Upper lobe of left lung (tissue), 6 donors: ENCODE data around the gene TBX4. TPM values are rescaled to one million over a fixed set of nuclear protein-coding genes. Genes with fewer than 3 reads are reported as not detected.
"Not testable (repeated sequence)": the region's sequence is repeated elsewhere in the genome, so short reads cannot be mapped to it uniquely, and the experiment has no call there.

Experiments used
- ATAC-seq, 2 donors: fragments of 200-7000 bp; cut with Tn5 transposase; one replicate each; pipeline ENCODE4 v1.9.1; 2022; ENCODE audit warnings: mild to moderate bottlenecking in 2 of 2, moderate library complexity in 2 of 2; ENCODE audit not compliant: low FRiP score in 2 of 2
- DNase-seq, 2 donors: peaks; one replicate each; pipeline ENCODE4 v3.0.0-alpha.2; 2019 to 2020
- H3K27ac ChIP-seq, 4 donors: fragments of 200-600 bp; sonication (generic); one replicate each; pipeline ENCODE4 v1.5.1; 2016 to 2019
- H3K27me3 ChIP-seq, 4 donors: fragments of 200-600 bp; sonication (generic); one replicate each; pipeline ENCODE4 v1.5.1; 2017 to 2019
- H3K36me3 ChIP-seq, 4 donors: fragments of 200-600 bp; sonication (generic); one replicate each; pipeline ENCODE4 v1.5.1; 2016 to 2019
- H3K4me1 ChIP-seq, 4 donors: fragments of 200-600 bp; sonication (generic); one replicate each; pipeline ENCODE4 v1.5.1; 2018 to 2019
- H3K4me3 ChIP-seq, 4 donors: fragments of 200-600 bp; sonication (generic); one replicate each; pipeline ENCODE4 v1.5.1; 2017 to 2019; ENCODE audit warnings: mild to moderate bottlenecking in 2 of 4, moderate library complexity in 1 of 4
- H3K9me3 ChIP-seq, 4 donors: fragments of 200-600 bp; sonication (generic); one replicate each; pipeline ENCODE4 v1.5.1; 2018 to 2019
- EP300 ChIP-seq, 4 donors: sonication (generic); formaldehyde crosslinking; IDR thresholded peaks; one replicate each; pipeline ENCODE4 v1.5.1; 2017; ENCODE audit warnings: antibody characterized with exemption in 4 of 4, control low read depth in 2 of 4
- POLR2A ChIP-seq, 4 donors: fragments of 450-650 bp; IDR thresholded peaks; one replicate each; pipeline ENCODE4 v1.5.1; 2016 to 2017; ENCODE audit warnings: antibody characterized with exemption in 4 of 4, mild to moderate bottlenecking in 2 of 4
- POLR2AphosphoS5 ChIP-seq, 2 donors: sonication (generic); formaldehyde crosslinking; IDR thresholded peaks; one replicate each; pipeline ENCODE4 v1.5.1; 2017; ENCODE audit warnings: antibody characterized with exemption in 2 of 2
- WGBS, 2 donors: methylation state at CpG; one replicate each; pipeline ENCODE4 v1.1.5; 2017 to 2018; 5-methylcytosine and 5-hydroxymethylcytosine counted together
- total RNA-seq, 6 donors: library from RNA; depleted of rRNA in 4 of 6; stranded (reverse); fragments of >200 nt in 4 of 6; gene quantifications; one replicate each; pipeline versions ENCODE4 v1.1.0 to v1.2.1, GENCODE V29; 2016 to 2021
- TF ChIP-seq, protein P1 (sequence below), 6 experiments: fragments of 450-650 bp in 4 of 6; fragments of 200-600 bp in 2 of 6; sonication (generic) in 2 of 6; IDR thresholded peaks; one replicate each; pipeline ENCODE4 v1.5.1; 2016 to 2019; ENCODE audit warnings: antibody characterized with exemption in 6 of 6
- donor health status: DM: no; HTN: no; CAD: no; lungs with moderate emphysema.
- donor health status: DM: no; HTN: yes; CAD: no; lungs with severe emphysema.

The TBX4 gene
- total RNA-seq, 6 donors from 2014 or later = 10.2 to 69.1 (median 22.7) TPM

GRCh38 chr17:61423967-61424649 is 28.1 kb upstream of the TBX4 start:
- TF ChIP-seq, protein P1, sequence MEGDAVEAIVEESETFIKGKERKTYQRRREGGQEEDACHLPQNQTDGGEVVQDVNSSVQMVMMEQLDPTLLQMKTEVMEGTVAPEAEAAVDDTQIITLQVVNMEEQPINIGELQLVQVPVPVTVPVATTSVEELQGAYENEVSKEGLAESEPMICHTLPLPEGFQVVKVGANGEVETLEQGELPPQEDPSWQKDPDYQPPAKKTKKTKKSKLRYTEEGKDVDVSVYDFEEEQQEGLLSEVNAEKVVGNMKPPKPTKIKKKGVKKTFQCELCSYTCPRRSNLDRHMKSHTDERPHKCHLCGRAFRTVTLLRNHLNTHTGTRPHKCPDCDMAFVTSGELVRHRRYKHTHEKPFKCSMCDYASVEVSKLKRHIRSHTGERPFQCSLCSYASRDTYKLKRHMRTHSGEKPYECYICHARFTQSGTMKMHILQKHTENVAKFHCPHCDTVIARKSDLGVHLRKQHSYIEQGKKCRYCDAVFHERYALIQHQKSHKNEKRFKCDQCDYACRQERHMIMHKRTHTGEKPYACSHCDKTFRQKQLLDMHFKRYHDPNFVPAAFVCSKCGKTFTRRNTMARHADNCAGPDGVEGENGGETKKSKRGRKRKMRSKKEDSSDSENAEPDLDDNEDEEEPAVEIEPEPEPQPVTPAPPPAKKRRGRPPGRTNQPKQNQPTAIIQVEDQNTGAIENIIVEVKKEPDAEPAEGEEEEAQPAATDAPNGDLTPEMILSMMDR (IDR thresholded peaks at IDR 0.05) = no peak
- no peak for TF ChIP-seq EP300 (IDR thresholded peaks at IDR 0.05)
- no peak for TF ChIP-seq POLR2AphosphoS5 (IDR thresholded peaks at IDR 0.05)
- TF ChIP-seq POLR2A (IDR thresholded peaks at IDR 0.05) = no peak
- Histone ChIP-seq H3K36me3 (no peaks in the 10 kb centered on the region), H3K4me1 (no peaks in the 10 kb centered on the region), H3K27ac (no peak overlapping the region), H3K27me3 (no peaks in the 10 kb centered on the region), H3K4me3 (no peak overlapping the region), H3K9me3 (no peaks in the 10 kb centered on the region)
- ATAC-seq = no peak
- WGBS, 2 donors = 83 to 85% methylated on average over 9 to 10 of the region's 10 CpGs
- DNase-seq = no peak

- no peaks in the 10 kb centered on the region for H3K9me3 ChIP-seq
- ATAC-seq (no peak), DNase-seq (no peak)
- no peaks in the 10 kb centered on the region for H3K27me3 ChIP-seq
- WGBS, 2 donors = 67 to 69% methylated on average over 11 of the region's 11 CpGs
- H3K36me3 ChIP-seq = no peaks in the 10 kb centered on the region
- no peaks in the 10 kb centered on the region for H3K4me1 ChIP-seq
- H3K27ac ChIP-seq = no peak overlapping the region
- no peak overlapping the region for H3K4me3 ChIP-seq
- TF ChIP-seq POLR2A (IDR thresholded peaks at IDR 0.05) = no peak
- no peak for TF ChIP-seq POLR2AphosphoS5 (IDR thresholded peaks at IDR 0.05)
- TF ChIP-seq, protein P1 (IDR thresholded peaks at IDR 0.05) = no peak
- TF ChIP-seq EP300 (IDR thresholded peaks at IDR 0.05) = no peak
These were observed 26.3 kb upstream of the TBX4 start for GRCh38 chr17:61425682-61426481.

GRCh38 chr17:61426482-61427304 is 25.5 kb upstream of the TBX4 start:
- DNase-seq = no peak
- no peaks in the 10 kb centered on the region for H3K27me3 ChIP-seq
- no peaks in the 10 kb centered on the region for H3K36me3 ChIP-seq
- H3K9me3 ChIP-seq = no peaks in the 10 kb centered on the region
- ATAC-seq = no peak
- no peaks in the 10 kb centered on the region for H3K4me1 ChIP-seq
- no peak overlapping the region for H3K27ac ChIP-seq
- TF ChIP-seq EP300 (IDR thresholded peaks at IDR 0.05) (no peak), POLR2AphosphoS5 (IDR thresholded peaks at IDR 0.05) (no peak)
- H3K4me3 ChIP-seq = no peak overlapping the region
- WGBS, 2 donors = 83 to 87% methylated on average over 10 of the region's 10 CpGs

GRCh38 chr17:61427567-61427966 is 24.7 kb upstream of the TBX4 start:
- Histone ChIP-seq H3K36me3 (no peaks in the 10 kb centered on the region), H3K27ac (no peak overlapping the region), H3K4me1 (no peaks in the 10 kb centered on the region), H3K4me3 (no peak overlapping the region), H3K9me3 (no peaks in the 10 kb centered on the region), H3K27me3 (no peaks in the 10 kb centered on the region)
- TF ChIP-seq, protein P1 (IDR thresholded peaks at IDR 0.05) = no peak
- TF ChIP-seq POLR2A (IDR thresholded peaks at IDR 0.05) (no peak), EP300 (IDR thresholded peaks at IDR 0.05) (no peak), POLR2AphosphoS5 (IDR thresholded peaks at IDR 0.05) (no peak)
- DNase-seq (no peak), ATAC-seq (no peak)

- no peaks in the 10 kb centered on the region for H3K9me3 ChIP-seq
- DNase-seq (no peak), ATAC-seq (no peak)
- H3K36me3 ChIP-seq = no peaks in the 10 kb centered on the region
- H3K27me3 ChIP-seq = no peaks in the 10 kb centered on the region
- TF ChIP-seq, protein P1 (IDR thresholded peaks at IDR 0.05) = no peak
- no peak for TF ChIP-seq EP300 (IDR thresholded peaks at IDR 0.05)
- TF ChIP-seq POLR2A (IDR thresholded peaks at IDR 0.05) = no peak
- TF ChIP-seq POLR2AphosphoS5 (IDR thresholded peaks at IDR 0.05) = no peak
- H3K27ac ChIP-seq = no peak overlapping the region
- H3K4me3 ChIP-seq = no peak overlapping the region
- WGBS, 2 donors = 67 to 75% methylated on average over 1 of the region's 1 CpG
- no peaks in the 10 kb centered on the region for H3K4me1 ChIP-seq
These were observed 22.9 kb upstream of the TBX4 start for GRCh38 chr17:61429274-61429673.

DNA sequence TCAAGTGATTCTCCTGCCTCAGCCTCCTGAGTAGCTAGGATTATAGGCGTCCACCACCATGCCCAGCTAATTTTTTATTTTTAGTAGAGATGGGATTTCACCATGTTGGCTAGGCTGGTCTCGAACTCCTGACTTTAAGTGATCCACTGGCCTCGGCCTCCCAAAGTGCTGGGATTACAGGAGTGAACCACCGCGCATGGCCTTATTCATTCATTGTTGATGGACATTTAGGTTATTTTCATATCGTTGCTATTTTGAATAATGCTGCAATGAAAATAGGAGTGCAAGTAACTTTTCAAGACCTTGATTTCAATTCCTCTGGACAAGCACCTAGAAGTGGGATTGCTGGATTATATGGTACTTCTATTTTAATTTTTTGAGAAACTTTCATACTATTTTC is 22.4 kb upstream of the TBX4 start:
- 91 to 92% methylated on average over 6 of the region's 6 CpGs for WGBS, 2 donors
- H3K4me1 ChIP-seq, H3K27me3 ChIP-seq, H3K36me3 ChIP-seq, H3K4me3 ChIP-seq, ATAC-seq, DNase-seq, H3K9me3 ChIP-seq, H3K27ac ChIP-seq: not testable (repeated sequence)
